B cell (primary cell): ENCODE results near the gene CRIM1.

Experiments used
- CTCF ChIP-seq: fragments of 200-600 bp; IDR thresholded peaks from one replicate; pipeline ENCODE4 v1.8.0; 2022; ENCODE audit warnings: antibody characterized with exemption, mild to moderate bottlenecking
- EZH2 ChIP-seq: IDR thresholded peaks from 2 replicates; pipeline ENCODE4 v1.6.1; 2012; ENCODE audit warnings: borderline replicate concordance, low read depth, mild to moderate bottlenecking, moderate library complexity, low read length; ENCODE audit not compliant: insufficient read depth, poor library complexity, severe bottlenecking

- no peak for TF ChIP-seq CTCF
- TF ChIP-seq EZH2 = no peak
These were observed 19.0 kb downstream of the CRIM1 start for GRCh38 chr2:36374585-36374984.
